ENCODE results near the gene HOXD3.

Gene HOXD3

DNA sequence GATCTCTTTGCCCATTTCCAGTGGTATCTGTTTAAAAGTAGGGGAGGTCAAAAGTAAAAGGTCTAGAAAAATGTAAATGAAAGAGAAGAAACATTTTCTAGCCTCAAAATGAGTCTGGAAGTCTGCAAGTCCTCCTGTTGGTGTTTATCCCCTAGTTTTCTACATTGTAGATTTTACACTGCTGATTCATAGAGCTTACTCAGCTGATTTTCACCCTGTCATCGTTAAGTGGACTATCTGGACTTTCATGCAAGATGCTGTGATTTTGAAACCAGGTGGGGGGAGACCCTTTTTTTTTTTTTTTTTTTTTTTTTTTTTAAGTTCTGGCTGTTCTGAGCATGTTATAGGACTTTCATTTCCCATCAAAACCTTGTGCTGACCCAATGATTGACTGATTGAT, 10.3 kb downstream of the HOXD3 start:
- H3K27me3 ChIP-seq (ENCODE audit: control insufficient read depth, low read length), result no peaks in the 10 kb centered on the region
- H3K36me3 ChIP-seq (ENCODE audit: control insufficient read depth, low read length), result no peaks in the 10 kb centered on the region
- H3K9me3 ChIP-seq (ENCODE audit: control insufficient read depth, insufficient read depth, low read length), result no peaks in the 10 kb centered on the region
- no peak for TF ChIP-seq EZH2phosphoT487 (IDR thresholded peaks at IDR 0.05; ENCODE audit: borderline replicate concordance, low read length)
- TF ChIP-seq, protein P1, sequence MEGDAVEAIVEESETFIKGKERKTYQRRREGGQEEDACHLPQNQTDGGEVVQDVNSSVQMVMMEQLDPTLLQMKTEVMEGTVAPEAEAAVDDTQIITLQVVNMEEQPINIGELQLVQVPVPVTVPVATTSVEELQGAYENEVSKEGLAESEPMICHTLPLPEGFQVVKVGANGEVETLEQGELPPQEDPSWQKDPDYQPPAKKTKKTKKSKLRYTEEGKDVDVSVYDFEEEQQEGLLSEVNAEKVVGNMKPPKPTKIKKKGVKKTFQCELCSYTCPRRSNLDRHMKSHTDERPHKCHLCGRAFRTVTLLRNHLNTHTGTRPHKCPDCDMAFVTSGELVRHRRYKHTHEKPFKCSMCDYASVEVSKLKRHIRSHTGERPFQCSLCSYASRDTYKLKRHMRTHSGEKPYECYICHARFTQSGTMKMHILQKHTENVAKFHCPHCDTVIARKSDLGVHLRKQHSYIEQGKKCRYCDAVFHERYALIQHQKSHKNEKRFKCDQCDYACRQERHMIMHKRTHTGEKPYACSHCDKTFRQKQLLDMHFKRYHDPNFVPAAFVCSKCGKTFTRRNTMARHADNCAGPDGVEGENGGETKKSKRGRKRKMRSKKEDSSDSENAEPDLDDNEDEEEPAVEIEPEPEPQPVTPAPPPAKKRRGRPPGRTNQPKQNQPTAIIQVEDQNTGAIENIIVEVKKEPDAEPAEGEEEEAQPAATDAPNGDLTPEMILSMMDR (IDR thresholded peaks at IDR 0.05; ENCODE audit: low read depth, low read length, poor library complexity, severe bottlenecking), result no peak
- no peaks in the 10 kb centered on the region for H3K79me2 ChIP-seq (ENCODE audit: control insufficient read depth, low read length)
- H3K4me2 ChIP-seq (ENCODE audit: low read length), result no peak overlapping the region
- no peaks in the 10 kb centered on the region for H4K20me1 ChIP-seq (ENCODE audit: control insufficient read depth, insufficient read depth, low read depth, low read length)
- H3K9me2 ChIP-seq (replicated peaks; ENCODE audit: control insufficient read depth, low read length), result no peaks in the 10 kb centered on the region
- H3F3A ChIP-seq (ENCODE audit: control insufficient read depth, insufficient read depth), result no peaks in the 10 kb centered on the region
- H3K4me1 ChIP-seq (ENCODE audit: control insufficient read depth, low read length), result no peaks in the 10 kb centered on the region
- H3K27ac ChIP-seq (ENCODE audit: low read depth, low read length), result no peak overlapping the region
- no peak overlapping the region for H3K4me3 ChIP-seq (ENCODE audit: low read length)

DNA sequence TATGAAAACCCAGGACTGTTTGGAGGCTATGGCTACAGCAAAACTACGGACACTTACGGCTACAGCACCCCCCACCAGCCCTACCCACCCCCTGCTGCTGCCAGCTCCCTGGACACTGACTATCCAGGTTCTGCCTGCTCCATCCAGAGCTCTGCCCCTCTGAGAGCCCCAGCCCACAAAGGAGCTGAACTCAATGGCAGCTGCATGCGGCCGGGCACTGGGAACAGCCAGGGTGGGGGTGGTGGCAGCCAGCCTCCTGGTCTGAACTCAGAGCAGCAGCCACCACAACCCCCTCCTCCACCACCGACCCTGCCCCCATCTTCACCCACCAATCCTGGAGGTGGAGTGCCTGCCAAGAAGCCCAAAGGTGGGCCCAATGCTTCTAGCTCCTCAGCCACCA, 12.1 kb downstream of the HOXD3 start:
- no peaks in the 10 kb centered on the region for H4K20me1 ChIP-seq (ENCODE audit: control insufficient read depth, insufficient read depth, low read depth, low read length)
- H3K27me3 ChIP-seq (ENCODE audit: control insufficient read depth, low read length), result peaks cover 12% of the 10 kb centered on the region
- no peaks in the 10 kb centered on the region for H3K4me1 ChIP-seq (ENCODE audit: control insufficient read depth, low read length)

DNA sequence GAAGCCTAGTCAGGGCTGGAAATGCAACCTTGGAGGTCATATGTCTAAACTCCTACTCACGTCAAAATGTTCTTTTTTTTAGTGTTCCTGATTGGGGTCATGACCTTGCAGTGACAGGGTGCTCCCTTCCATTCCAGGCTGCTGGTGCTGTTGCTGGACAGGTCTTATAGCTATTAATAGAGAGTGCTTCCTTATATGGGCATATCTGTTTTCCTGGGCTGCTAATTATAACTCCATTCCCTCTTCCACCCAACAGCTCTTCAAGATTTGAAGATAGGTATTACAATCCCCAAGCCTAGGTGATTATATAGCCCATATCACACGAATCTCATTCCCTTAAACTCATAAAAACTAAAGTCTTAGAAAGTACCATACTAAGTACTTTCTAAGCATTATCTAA, 12.6 kb downstream of the HOXD3 start:
- TF ChIP-seq, protein P1 (IDR thresholded peaks at IDR 0.05; ENCODE audit: low read depth, low read length, poor library complexity, severe bottlenecking), result no peak
- TF ChIP-seq EZH2phosphoT487 (IDR thresholded peaks at IDR 0.05; ENCODE audit: borderline replicate concordance, low read length), result no peak
- Histone ChIP-seq H3K27me3 (ENCODE audit: control insufficient read depth, low read length) (peaks cover 17% of the 10 kb centered on the region), H4K20me1 (ENCODE audit: control insufficient read depth, insufficient read depth, low read depth, low read length) (no peaks in the 10 kb centered on the region), H3K4me3 (ENCODE audit: low read length) (no peak overlapping the region), H3K4me2 (ENCODE audit: low read length) (no peak overlapping the region), H3K79me2 (ENCODE audit: control insufficient read depth, low read length) (no peaks in the 10 kb centered on the region), H3K36me3 (ENCODE audit: control insufficient read depth, low read length) (no peaks in the 10 kb centered on the region), H3K9me2 (replicated peaks; ENCODE audit: control insufficient read depth, low read length) (no peaks in the 10 kb centered on the region), H3F3A (ENCODE audit: control insufficient read depth, insufficient read depth) (no peaks in the 10 kb centered on the region), H3K27ac (ENCODE audit: low read depth, low read length) (no peak overlapping the region), H3K9me3 (ENCODE audit: control insufficient read depth, insufficient read depth, low read length) (no peaks in the 10 kb centered on the region), H3K4me1 (ENCODE audit: control insufficient read depth, low read length) (no peaks in the 10 kb centered on the region)

More for the DNA sequence above, 12.1 kb downstream of the HOXD3 start:
- no peaks in the 10 kb centered on the region for H3K9me3 ChIP-seq (ENCODE audit: control insufficient read depth, insufficient read depth, low read length)
- no peak overlapping the region for H3K4me2 ChIP-seq (ENCODE audit: low read length)
- no peaks in the 10 kb centered on the region for H3F3A ChIP-seq (ENCODE audit: control insufficient read depth, insufficient read depth)
- H3K36me3 ChIP-seq (ENCODE audit: control insufficient read depth, low read length), result no peaks in the 10 kb centered on the region
- TF ChIP-seq, protein P1 (IDR thresholded peaks at IDR 0.05; ENCODE audit: low read depth, low read length, poor library complexity, severe bottlenecking), result no peak
- no peak for TF ChIP-seq EZH2phosphoT487 (IDR thresholded peaks at IDR 0.05; ENCODE audit: borderline replicate concordance, low read length)
- no peak overlapping the region for H3K4me3 ChIP-seq (ENCODE audit: low read length)
- H3K9me2 ChIP-seq (replicated peaks; ENCODE audit: control insufficient read depth, low read length), result no peaks in the 10 kb centered on the region
- no peak overlapping the region for H3K27ac ChIP-seq (ENCODE audit: low read depth, low read length)
- H3K79me2 ChIP-seq (ENCODE audit: control insufficient read depth, low read length), result no peaks in the 10 kb centered on the region

Measured in DOHH2 (cell line).